ENCODE results near the gene ZNF776. TPM values are rescaled to one million over a fixed set of nuclear protein-coding genes. Genes with fewer than 3 reads are reported as not detected.
"Not testable (repeated sequence)": the region's sequence is repeated elsewhere in the genome, so short reads cannot be mapped to it uniquely, and the experiment has no call there.

ZNF776 gene
- total RNA-seq, 2 donors from 2014 or later = 6.0 to 8.9 TPM

GRCh38 chr19:57779220-57779845, 32.7 kb downstream of the ZNF776 start:
- peaks cover 15 to 78% of the 10 kb centered on the region in 2 donors for H3K9me3 ChIP-seq
- H3K36me3 ChIP-seq = peaks cover 63% of the 10 kb centered on the region
- no peaks in the 10 kb centered on the region for H3K27me3 ChIP-seq
- H3K27ac ChIP-seq = no peak overlapping the region
- H3K4me3 ChIP-seq = no peak overlapping the region
- H3K4me1 ChIP-seq = no peaks in the 10 kb centered on the region
- no peak for DNase-seq (ENCODE audit: low spot score)
- TF ChIP-seq CTCF (IDR thresholded peaks at IDR 0.05) = no peak

GRCh38 chr19:57786286-57786685, 39.7 kb downstream of the ZNF776 start:
- DNase-seq (ENCODE audit: low spot score) = no peak
- no peaks in the 10 kb centered on the region for H3K27me3 ChIP-seq
- no peaks in the 10 kb centered on the region for H3K4me1 ChIP-seq
- no peak overlapping the region for H3K4me3 ChIP-seq
- H3K27ac ChIP-seq = no peak overlapping the region
- H3K9me3 ChIP-seq = peaks cover 0 to 33% of the 10 kb centered on the region in 2 donors
- peaks cover 11% of the 10 kb centered on the region for H3K36me3 ChIP-seq
- TF ChIP-seq CTCF (IDR thresholded peaks at IDR 0.05) = no peak

- no peaks in the 10 kb centered on the region for H3K27me3 ChIP-seq
- no peak overlapping the region for H3K27ac ChIP-seq
- no peaks in the 10 kb centered on the region for H3K4me1 ChIP-seq
- peaks cover 0 to 30% of the 10 kb centered on the region in 2 donors for H3K9me3 ChIP-seq
- H3K4me3 ChIP-seq = no peak overlapping the region
- no peak for TF ChIP-seq CTCF (IDR thresholded peaks at IDR 0.05)
- DNase-seq (ENCODE audit: low spot score) = no peak
- peaks cover 10% of the 10 kb centered on the region for H3K36me3 ChIP-seq
Measured at GRCh38 chr19:57786906-57787305, 40.3 kb downstream of the ZNF776 start.

GRCh38 chr19:57788114-57788692, 41.6 kb downstream of the ZNF776 start:
- H3K27me3 ChIP-seq = no peaks in the 10 kb centered on the region
- H3K36me3 ChIP-seq = peaks cover 15% of the 10 kb centered on the region
- H3K9me3 ChIP-seq = peaks cover 0 to 25% of the 10 kb centered on the region in 2 donors
- H3K27ac ChIP-seq = no peak overlapping the region
- no peaks in the 10 kb centered on the region for H3K4me1 ChIP-seq
- no peak for DNase-seq (ENCODE audit: low spot score)
- TF ChIP-seq CTCF (IDR thresholded peaks at IDR 0.05) = no peak
- no peak overlapping the region for H3K4me3 ChIP-seq

- no peak for TF ChIP-seq CTCF (IDR thresholded peaks at IDR 0.05)
- peaks cover 0 to 18% of the 10 kb centered on the region in 2 donors for H3K9me3 ChIP-seq
- H3K36me3 ChIP-seq = peaks cover 15% of the 10 kb centered on the region
Measured at GRCh38 chr19:57789288-57789687, 42.7 kb downstream of the ZNF776 start.

GRCh38 chr19:57796580-57796979, 50.0 kb downstream of the ZNF776 start:
- H3K9me3 ChIP-seq; H3K4me1 ChIP-seq; H3K27ac ChIP-seq; DNase-seq (ENCODE audit: low spot score); H3K4me3 ChIP-seq; H3K27me3 ChIP-seq: not testable (repeated sequence)
- H3K36me3 ChIP-seq = peaks cover 18% of the 10 kb centered on the region

More at GRCh38 chr19:57789288-57789687, 42.7 kb downstream of the ZNF776 start:
- no peak overlapping the region for H3K27ac ChIP-seq
- H3K4me1 ChIP-seq = no peaks in the 10 kb centered on the region
- no peak overlapping the region for H3K4me3 ChIP-seq
- H3K27me3 ChIP-seq = no peaks in the 10 kb centered on the region
- DNase-seq (ENCODE audit: low spot score) = no peak
